GM12878 (cell line): ENCODE results near the gene TRAF3. TPM values are rescaled to one million over a fixed set of nuclear protein-coding genes. Genes with fewer than 3 reads are reported as not detected.

Experiments used
- ATF2 ChIP-seq: IDR thresholded peaks from 2 replicates; pipeline ENCODE4 v1.6.1; 2012; ENCODE audit warnings: low read length, inconsistent platforms
- ATF7 ChIP-seq: fragments of 450-650 bp; IDR thresholded peaks from 2 replicates; pipeline ENCODE4 v1.6.1; 2016; ENCODE audit warnings: low read depth, mild to moderate bottlenecking
- CREM ChIP-seq: IDR thresholded peaks from 2 replicates; pipeline ENCODE4 v1.6.1; 2014; ENCODE audit warnings: antibody characterized with exemption, low read depth
- E2F8 ChIP-seq: fragments of 450-650 bp; IDR thresholded peaks from 2 replicates; pipeline ENCODE4 v1.6.1; 2018; ENCODE audit warnings: mild to moderate bottlenecking, low read depth, moderate library complexity; ENCODE audit not compliant: partially characterized antibody
- EP300 ChIP-seq, 2 experiments: fragments of 150-350 bp in 1 of 2; IDR thresholded peaks; 2 replicates each; pipeline ENCODE4 v1.6.1; 2011 to 2012; ENCODE audit warnings: low read depth in 2 of 2, low read length in 2 of 2, borderline replicate concordance in 1 of 2, improper control_type of control experiment in 1 of 2, inconsistent platforms in 1 of 2; ENCODE audit not compliant: control insufficient read depth in 1 of 2
- IKZF2 ChIP-seq, 2 experiments: fragments of 450-650 bp; IDR thresholded peaks; 2 replicates each; pipeline ENCODE4 v1.6.1; 2017; ENCODE audit warnings: mild to moderate bottlenecking in 2 of 2, moderate library complexity in 2 of 2
- JUND ChIP-seq: IDR thresholded peaks from 2 replicates; pipeline ENCODE4 v1.6.1; 2012; ENCODE audit warnings: low read depth, mild to moderate bottlenecking, low read length, improper control_type of control experiment, moderate library complexity
- MEF2B ChIP-seq: fragments of 450-650 bp; IDR thresholded peaks from 2 replicates; pipeline ENCODE4 v1.6.1; 2018; ENCODE audit warnings: mild to moderate bottlenecking, moderate library complexity; ENCODE audit not compliant: partially characterized antibody, poor library complexity, severe bottlenecking
- MYB ChIP-seq: fragments of 150-350 bp; IDR thresholded peaks from 2 replicates; pipeline ENCODE4 v1.6.1; 2014; ENCODE audit warnings: mild to moderate bottlenecking, low read depth, low read length, borderline replicate concordance
- POLR2A ChIP-seq: IDR thresholded peaks from 2 replicates; pipeline ENCODE4 v1.6.1; 2011; ENCODE audit warnings: low read depth, mild to moderate bottlenecking, low read length
- RELA ChIP-seq: fragments of 450-650 bp; IDR thresholded peaks from 2 replicates; pipeline ENCODE4 v1.8.0; 2014; ENCODE audit warnings: borderline replicate concordance; ENCODE audit not compliant: partially characterized antibody
- RUNX3 ChIP-seq: IDR thresholded peaks from 2 replicates; pipeline ENCODE4 v1.6.1; 2012; ENCODE audit warnings: low read length, inconsistent platforms
- SMAD5 ChIP-seq: IDR thresholded peaks from 2 replicates; pipeline ENCODE4 v1.6.1; 2016; ENCODE audit warnings: antibody characterized with exemption, low read depth
- SPI1 ChIP-seq: IDR thresholded peaks from 2 replicates; pipeline ENCODE4 v1.6.1; 2011; ENCODE audit warnings: low read depth, mild to moderate bottlenecking, low read length, moderate library complexity, borderline replicate concordance; ENCODE audit not compliant: insufficient read depth
- TARDBP ChIP-seq: IDR thresholded peaks from 2 replicates; pipeline ENCODE4 v1.6.1; 2016; ENCODE audit warnings: borderline replicate concordance
- TCF3 ChIP-seq: IDR thresholded peaks from 2 replicates; pipeline ENCODE4 v1.6.1; 2012; ENCODE audit warnings: low read depth, mild to moderate bottlenecking, low read length, borderline replicate concordance; ENCODE audit not compliant: insufficient read depth
- WRNIP1 ChIP-seq: IDR thresholded peaks from 2 replicates; pipeline ENCODE4 v1.6.1; 2011; ENCODE audit warnings: low read depth, low read length, improper control_type of control experiment, borderline replicate concordance
- YY1 ChIP-seq: IDR thresholded peaks from 2 replicates; pipeline ENCODE4 v1.6.1; 2011; ENCODE audit warnings: low read depth, mild to moderate bottlenecking, low read length
- polyA plus RNA-seq, 11 experiments: library from polyadenylated mRNA; depleted of rRNA in 4 of 11; unstranded in 6 of 11; stranded (reverse) in 5 of 11; fragments of >200 nt; fragmentation: Nextera tagmentation in 4 of 11; fragmentation: Illumina TruSeq in 1 of 11; extraction: Ambion mirVana in 4 of 11; extraction: Trizol in 1 of 11; gene quantifications; 1 replicate in 1 of 11; 2 replicates in 10 of 11; pipeline versions ENCODE4 v1.2.1 to v1.2.3, GENCODE V29; 2011 to 2016; ENCODE audit warnings: inconsistent platforms in 2 of 11, missing spikeins in 2 of 11, low read depth in 1 of 11
- total RNA-seq, 4 experiments: library from RNA; depleted of rRNA in 3 of 4; stranded (reverse); fragments of >200 nt in 3 of 4; fragmentation: Illumina TruSeq in 1 of 4; extraction: Trizol in 1 of 4; gene quantifications; 2 replicates each; pipeline versions ENCODE4 v1.2.1 to v1.2.3, GENCODE V29; 2013 to 2021
- TF ChIP-seq, protein P1 (sequence below): fragments of 150-350 bp; IDR thresholded peaks from 2 replicates; pipeline ENCODE4 v1.6.1; 2016; ENCODE audit warnings: low read depth, low read length
- TF ChIP-seq, protein P2 (sequence below): fragments of 450-650 bp; IDR thresholded peaks from 2 replicates; pipeline ENCODE4 v1.6.1; 2016; ENCODE audit warnings: mild to moderate bottlenecking

The TRAF3 gene
- total and polyA plus RNA-seq, 10 of the 15 experiments (the other 5 are each of a cell fraction or from before 2014, with no cell fraction given) = 3.0 to 70.1 (median 36.5) TPM

GRCh38 chr14:102795060-102795925 is 18.0 kb downstream of the TRAF3 start (continued):
- TF ChIP-seq, protein P1, sequence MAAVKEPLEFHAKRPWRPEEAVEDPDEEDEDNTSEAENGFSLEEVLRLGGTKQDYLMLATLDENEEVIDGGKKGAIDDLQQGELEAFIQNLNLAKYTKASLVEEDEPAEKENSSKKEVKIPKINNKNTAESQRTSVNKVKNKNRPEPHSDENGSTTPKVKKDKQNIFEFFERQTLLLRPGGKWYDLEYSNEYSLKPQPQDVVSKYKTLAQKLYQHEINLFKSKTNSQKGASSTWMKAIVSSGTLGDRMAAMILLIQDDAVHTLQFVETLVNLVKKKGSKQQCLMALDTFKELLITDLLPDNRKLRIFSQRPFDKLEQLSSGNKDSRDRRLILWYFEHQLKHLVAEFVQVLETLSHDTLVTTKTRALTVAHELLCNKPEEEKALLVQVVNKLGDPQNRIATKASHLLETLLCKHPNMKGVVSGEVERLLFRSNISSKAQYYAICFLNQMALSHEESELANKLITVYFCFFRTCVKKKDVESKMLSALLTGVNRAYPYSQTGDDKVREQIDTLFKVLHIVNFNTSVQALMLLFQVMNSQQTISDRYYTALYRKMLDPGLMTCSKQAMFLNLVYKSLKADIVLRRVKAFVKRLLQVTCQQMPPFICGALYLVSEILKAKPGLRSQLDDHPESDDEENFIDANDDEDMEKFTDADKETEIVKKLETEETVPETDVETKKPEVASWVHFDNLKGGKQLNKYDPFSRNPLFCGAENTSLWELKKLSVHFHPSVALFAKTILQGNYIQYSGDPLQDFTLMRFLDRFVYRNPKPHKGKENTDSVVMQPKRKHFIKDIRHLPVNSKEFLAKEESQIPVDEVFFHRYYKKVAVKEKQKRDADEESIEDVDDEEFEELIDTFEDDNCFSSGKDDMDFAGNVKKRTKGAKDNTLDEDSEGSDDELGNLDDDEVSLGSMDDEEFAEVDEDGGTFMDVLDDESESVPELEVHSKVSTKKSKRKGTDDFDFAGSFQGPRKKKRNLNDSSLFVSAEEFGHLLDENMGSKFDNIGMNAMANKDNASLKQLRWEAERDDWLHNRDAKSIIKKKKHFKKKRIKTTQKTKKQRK = no peak
- TF ChIP-seq E2F8 (no peak), TCF3 (no peak), SMAD5 (no peak), MYB (no peak), CREM (peak; percentile 20; the same call in 1 of the 2 replicates), EP300 (IDR thresholded peaks at IDR 0.05; ENCODE audit: borderline replicate concordance in 1 of 2, control insufficient read depth in 1 of 2, low read depth in 2 of 2, low read length in 2 of 2) (0 out of 4 replicates have a peak, but pooled peaks of 1 of the 2 experiments have one; percentile 10), IKZF2 (IDR thresholded peaks at IDR 0.05) (peak; percentile 31 to 45; a peak in 2 of 4 replicates), POLR2A (no peak), MEF2B (peak; percentile 52), ATF7 (peak; percentile 89), YY1 (no peak), JUND (no peak), SPI1 (0 out of 2 replicates have a peak, but pooled peaks have one; percentile 5), ATF2 (peak; percentile 66; the same call in 1 of the 2 replicates), WRNIP1 (no peak), RUNX3 (0 out of 2 replicates have a peak, but pooled peaks have one; percentile 36), TARDBP (no peak), RELA (no peak)
- TF ChIP-seq, protein P2, sequence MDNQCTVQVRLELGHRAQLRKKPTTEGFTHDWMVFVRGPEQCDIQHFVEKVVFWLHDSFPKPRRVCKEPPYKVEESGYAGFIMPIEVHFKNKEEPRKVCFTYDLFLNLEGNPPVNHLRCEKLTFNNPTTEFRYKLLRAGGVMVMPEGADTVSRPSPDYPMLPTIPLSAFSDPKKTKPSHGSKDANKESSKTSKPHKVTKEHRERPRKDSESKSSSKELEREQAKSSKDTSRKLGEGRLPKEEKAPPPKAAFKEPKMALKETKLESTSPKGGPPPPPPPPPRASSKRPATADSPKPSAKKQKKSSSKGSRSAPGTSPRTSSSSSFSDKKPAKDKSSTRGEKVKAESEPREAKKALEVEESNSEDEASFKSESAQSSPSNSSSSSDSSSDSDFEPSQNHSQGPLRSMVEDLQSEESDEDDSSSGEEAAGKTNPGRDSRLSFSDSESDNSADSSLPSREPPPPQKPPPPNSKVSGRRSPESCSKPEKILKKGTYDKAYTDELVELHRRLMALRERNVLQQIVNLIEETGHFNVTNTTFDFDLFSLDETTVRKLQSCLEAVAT = peak; percentile 33; the same call in 1 of the 2 replicates
